ENCODE results near the gene ABITRAM.

DNA sequence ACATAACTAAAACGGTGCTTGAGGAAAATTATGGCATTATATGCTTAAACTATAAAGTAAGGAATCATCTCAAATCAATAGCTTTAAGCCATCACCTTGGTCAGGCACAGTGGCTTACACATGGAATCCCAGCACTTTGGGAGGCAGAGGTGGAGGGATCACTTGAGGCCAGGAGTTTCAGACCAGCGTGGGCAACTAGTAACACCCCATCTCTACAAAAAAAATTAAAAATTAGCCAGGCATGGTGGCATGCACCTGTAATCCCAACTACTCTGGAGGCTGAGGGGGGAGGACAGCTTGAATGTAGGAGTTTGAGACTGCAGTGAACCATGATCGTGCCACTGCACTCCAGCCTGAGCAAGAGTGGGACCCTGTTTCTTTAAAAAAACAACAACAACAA, 49.5 kb upstream of the ABITRAM start:
- TF ChIP-seq, protein P1, sequence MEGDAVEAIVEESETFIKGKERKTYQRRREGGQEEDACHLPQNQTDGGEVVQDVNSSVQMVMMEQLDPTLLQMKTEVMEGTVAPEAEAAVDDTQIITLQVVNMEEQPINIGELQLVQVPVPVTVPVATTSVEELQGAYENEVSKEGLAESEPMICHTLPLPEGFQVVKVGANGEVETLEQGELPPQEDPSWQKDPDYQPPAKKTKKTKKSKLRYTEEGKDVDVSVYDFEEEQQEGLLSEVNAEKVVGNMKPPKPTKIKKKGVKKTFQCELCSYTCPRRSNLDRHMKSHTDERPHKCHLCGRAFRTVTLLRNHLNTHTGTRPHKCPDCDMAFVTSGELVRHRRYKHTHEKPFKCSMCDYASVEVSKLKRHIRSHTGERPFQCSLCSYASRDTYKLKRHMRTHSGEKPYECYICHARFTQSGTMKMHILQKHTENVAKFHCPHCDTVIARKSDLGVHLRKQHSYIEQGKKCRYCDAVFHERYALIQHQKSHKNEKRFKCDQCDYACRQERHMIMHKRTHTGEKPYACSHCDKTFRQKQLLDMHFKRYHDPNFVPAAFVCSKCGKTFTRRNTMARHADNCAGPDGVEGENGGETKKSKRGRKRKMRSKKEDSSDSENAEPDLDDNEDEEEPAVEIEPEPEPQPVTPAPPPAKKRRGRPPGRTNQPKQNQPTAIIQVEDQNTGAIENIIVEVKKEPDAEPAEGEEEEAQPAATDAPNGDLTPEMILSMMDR (IDR thresholded peaks at IDR 0.05), result no peak
- TF ChIP-seq SIN3A (IDR thresholded peaks at IDR 0.05; ENCODE audit: borderline replicate concordance, insufficient read depth, low read depth, low read length), result no peak
